ENCODE data around the gene BCDIN3D.

DNA sequence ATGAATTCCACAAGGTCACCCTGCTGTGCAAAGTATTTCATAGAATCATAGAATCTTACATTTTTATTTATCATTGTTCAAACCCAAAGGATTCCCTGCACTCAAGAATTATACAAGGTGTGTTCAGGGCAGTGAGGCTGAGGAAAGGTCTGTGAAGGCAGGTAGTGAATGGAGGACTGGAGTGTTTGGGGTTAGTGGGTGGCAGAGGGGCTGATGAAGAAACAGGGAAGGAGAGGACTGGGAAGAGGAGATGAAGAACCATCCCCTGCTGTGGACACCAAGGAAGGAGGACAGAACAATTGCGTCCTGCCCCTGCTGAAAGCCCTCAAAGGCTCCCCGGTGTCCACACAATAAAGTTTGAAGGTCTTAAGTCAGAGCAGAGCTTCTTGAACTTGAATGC, 10.8 kb upstream of the BCDIN3D start:
- TF ChIP-seq, protein P1, sequence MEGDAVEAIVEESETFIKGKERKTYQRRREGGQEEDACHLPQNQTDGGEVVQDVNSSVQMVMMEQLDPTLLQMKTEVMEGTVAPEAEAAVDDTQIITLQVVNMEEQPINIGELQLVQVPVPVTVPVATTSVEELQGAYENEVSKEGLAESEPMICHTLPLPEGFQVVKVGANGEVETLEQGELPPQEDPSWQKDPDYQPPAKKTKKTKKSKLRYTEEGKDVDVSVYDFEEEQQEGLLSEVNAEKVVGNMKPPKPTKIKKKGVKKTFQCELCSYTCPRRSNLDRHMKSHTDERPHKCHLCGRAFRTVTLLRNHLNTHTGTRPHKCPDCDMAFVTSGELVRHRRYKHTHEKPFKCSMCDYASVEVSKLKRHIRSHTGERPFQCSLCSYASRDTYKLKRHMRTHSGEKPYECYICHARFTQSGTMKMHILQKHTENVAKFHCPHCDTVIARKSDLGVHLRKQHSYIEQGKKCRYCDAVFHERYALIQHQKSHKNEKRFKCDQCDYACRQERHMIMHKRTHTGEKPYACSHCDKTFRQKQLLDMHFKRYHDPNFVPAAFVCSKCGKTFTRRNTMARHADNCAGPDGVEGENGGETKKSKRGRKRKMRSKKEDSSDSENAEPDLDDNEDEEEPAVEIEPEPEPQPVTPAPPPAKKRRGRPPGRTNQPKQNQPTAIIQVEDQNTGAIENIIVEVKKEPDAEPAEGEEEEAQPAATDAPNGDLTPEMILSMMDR (IDR thresholded peaks at IDR 0.05) = no peak
- no peak for TF ChIP-seq POLR2AphosphoS5 (IDR thresholded peaks at IDR 0.05)
